HTR-8/SVneo (cell line): Measurements from ENCODE around the gene MAPK8IP1.

ENCODE experiments used
- DNase-seq: peaks from one replicate; pipeline ENCODE4 v3.0.0; 2011; ENCODE audit warnings: low spot score, mixed read lengths; ENCODE audit not compliant: insufficient read length
- FAIRE-seq: peaks from 2 replicates; lab custom pipeline; 2011; peaks lifted over from hg19 to GRCh38; lab: Jason Lieb, UNC

MAPK8IP1 gene

GRCh38 chr11:45933846-45934579 lies 48.6 kb downstream of the MAPK8IP1 start:
- DNase-seq (no peak), FAIRE-seq (no peak)

DNA sequence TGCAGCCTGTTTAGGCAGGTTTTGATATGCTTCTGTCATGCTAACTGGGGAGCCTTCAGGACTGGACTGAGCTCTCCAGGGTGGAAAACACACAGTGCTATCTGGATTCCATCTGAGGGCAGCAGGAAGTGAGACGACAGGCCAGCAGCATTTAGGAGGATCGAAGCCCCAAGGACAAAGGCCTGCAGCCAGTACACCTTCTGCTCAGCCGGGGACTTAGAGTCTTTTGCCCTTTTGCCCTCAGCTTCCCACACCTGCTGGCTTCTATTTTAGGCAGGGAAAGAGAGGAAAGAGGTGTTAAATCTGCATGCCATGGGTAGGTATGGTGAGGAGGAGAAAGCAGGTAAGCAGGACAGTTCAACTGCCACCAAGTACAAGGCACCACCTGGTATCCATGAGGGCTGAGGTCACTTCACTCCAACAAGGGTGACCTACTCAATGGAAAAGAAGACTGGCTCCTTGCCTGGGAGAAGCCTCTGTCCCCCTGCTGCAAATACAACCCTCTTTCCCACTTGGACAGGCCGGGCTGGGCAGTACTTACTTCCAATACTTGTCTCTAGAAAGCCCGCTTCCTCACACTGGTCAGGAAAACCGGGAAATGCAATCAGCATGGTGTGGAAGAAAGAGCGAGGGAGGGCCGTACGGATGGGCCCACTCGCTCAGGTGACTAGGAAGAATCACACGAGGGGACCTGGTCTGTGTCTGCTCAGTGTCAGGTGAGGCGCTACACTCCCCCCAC lies 49.3 kb downstream of the MAPK8IP1 start:
- no peak for DNase-seq
- no peak for FAIRE-seq

DNA sequence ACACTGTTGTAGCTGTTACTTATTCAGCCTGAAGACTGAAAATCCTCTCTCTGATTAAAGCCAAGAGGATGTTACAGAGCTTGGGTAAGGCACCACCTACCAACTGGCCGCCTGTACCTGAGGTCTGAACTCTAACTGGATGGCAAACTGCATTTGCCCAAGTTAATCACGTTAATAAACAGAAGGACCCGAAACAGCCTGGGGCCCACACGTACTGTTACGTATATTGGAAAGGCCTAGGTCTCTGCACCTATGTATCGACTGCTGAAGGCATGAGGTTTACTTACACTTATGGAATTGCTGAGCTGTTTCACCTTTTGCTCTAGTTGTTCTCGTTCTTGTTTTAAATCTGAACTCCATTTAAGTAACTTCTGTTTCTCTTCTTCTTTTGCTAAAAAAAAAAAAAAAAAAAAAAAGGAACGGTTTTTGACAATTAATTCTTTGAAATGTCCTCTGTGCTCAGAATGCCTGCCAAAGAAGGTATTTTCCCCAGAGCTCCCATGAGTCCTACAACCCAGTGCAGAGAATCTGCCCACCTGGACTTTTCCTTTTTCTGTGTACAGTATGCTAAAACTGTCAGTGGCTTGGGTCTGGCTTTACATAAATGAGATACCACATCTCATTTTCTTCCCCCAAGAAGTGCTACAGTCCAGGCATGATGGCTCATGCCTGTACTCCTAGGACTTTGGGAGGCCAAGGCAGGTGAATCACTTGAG lies 50.1 kb downstream of the MAPK8IP1 start:
- no peak for FAIRE-seq
- no peak for DNase-seq

GRCh38 chr11:45936511-45937054 lies 51.1 kb downstream of the MAPK8IP1 start:
- FAIRE-seq (no peak), DNase-seq (no peak)

DNA sequence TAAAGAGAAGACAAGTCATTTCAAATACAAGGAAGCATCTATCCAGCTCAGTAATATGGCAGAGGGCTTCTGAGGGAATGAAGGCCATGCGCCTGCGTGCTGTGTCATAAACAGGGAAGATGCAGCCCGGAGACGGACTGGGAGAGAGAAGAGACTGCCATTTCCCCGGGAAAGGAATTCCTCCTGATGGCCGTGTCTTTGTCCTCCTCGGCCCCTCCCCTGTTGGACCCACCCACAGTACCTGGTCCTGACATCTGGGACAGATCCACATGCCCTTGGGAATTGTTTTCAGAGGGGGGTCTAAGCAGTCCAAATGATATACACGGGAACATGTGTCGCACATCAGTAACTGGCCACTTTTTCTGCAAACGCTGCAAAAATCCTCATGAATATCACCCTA lies 52.5 kb downstream of the MAPK8IP1 start:
- no peak for FAIRE-seq
- DNase-seq, result no peak

GRCh38 chr11:45939836-45940235 lies 54.4 kb downstream of the MAPK8IP1 start:
- FAIRE-seq (no peak), DNase-seq (no peak)

GRCh38 chr11:45941285-45941684 lies 55.8 kb downstream of the MAPK8IP1 start:
- FAIRE-seq (no peak), DNase-seq (no peak)

DNA sequence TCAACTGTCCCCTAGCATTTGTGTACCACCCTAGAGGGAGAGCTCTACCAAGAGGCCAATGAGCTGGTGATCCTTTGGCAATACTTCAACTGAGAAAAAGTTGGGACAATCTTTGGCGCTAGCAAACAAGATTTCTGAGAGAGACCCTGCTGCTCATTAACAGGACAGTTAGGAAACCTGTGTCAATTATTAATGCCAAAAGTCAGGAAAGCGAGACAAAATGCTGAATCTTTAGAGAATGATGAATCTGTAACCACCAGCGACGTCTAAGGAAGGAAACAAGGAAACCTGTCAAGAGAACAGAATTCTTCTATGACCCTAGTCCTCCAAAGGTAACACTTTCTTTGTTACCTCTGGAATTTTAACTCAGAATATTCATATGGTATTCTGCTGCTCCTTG lies 56.9 kb downstream of the MAPK8IP1 start:
- FAIRE-seq (no peak), DNase-seq (no peak)

DNA sequence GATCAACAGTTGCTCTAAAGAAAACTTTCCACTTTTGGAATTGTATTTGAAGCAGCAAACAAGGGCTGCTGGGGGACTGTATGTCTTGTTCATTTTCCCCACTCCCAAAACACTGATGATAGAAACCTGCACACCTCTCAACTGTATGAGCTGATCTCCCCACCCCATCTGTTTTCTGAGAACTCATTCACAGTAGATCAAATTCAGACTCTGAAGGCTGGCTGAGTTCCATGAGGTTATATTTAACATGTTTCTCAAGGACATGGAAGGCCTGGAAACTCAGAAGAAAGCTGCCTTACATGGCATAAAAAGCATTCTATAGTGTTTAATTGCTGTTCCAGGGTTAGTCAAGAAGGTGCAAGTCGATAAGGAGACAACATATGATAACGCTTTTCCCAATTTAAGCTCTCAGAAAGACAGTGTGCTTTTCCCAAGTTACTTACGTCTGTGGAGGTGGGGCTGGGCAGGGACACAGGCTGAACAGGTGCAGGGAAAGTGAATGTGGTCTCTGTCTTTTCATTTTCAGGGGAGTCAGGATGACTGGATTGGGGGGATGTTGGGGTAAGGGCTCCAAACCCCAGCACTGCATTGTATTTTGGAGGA lies 60.0 kb downstream of the MAPK8IP1 start:
- DNase-seq (no peak), FAIRE-seq (no peak)

DNA sequence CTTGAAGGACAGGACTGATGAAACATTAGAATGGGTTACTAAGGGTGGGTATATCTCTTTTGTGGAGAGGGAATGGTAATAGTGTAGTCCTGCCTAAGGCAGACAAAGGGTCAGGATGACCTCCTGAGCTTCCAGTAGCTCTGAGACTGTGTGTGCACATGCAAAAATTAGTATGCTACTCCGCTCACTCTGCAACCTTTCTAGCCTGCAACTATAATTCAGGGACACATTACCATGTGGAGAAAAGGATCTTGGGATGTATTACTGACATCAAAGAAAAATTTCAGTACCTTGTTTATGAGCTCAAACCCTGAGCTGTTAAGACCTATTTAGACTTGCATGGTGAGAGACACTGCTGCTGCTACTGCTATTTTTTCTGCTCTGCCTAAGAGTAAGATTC lies 62.4 kb downstream of the MAPK8IP1 start:
- FAIRE-seq, result no peak

DNA sequence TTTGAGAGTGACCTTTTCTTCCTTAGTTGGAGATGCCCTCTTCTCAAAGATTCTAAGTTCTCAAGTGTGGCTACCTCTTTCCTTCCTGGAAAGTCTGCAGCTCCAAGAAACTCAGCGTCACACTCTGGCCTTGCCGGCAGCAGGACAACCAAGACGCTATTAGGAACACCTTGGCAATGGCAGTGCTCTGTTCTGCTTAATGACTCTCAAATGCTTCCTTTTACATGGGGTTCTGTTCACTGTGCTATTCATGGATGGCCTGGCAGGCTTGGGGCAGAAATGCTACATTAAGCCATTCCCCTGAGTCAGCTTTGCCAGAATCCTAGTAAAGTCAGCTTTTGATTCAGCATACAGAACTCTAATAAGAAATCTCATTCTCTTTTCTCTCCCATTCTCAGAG lies 62.9 kb downstream of the MAPK8IP1 start:
- FAIRE-seq (no peak), DNase-seq (no peak)

More for the DNA sequence above, 62.4 kb downstream of the MAPK8IP1 start:
- DNase-seq, result no peak

GRCh38 chr11:45949992-45950407 lies 64.5 kb downstream of the MAPK8IP1 start:
- DNase-seq, result no peak
- FAIRE-seq, result no peak
